GM19023 (cell line): ENCODE measurements around the gene COL2A1.

Experiments
- ATAC-seq: cut with Tn5 transposase; IDR thresholded peaks from one replicate; pipeline ENCODE4 v1.9.1; 2021; ENCODE audit warnings: mild to moderate bottlenecking, moderate library complexity; ENCODE audit not compliant: unreplicated experiment

COL2A1 gene

DNA sequence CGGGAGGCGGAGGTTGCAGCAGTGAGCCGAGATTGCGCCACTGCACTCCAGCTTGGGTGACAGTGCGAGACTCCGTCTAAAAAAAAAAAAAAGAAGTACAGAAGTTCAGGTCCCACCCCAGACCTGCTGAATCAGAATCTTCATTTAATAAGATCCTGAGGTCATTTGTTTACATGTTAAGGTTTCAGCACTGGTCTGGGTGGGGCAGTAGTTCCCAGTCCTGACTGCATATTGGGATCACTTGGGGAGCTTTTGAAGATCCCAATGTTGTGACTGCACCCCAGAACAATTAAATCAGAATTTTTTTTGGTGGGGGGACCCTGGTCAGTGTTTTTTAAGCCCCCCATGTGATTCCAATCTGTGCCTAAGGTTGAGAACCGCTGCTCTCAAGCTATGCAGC lies 11.7 kb upstream of the COL2A1 start:
- no peak for ATAC-seq

DNA sequence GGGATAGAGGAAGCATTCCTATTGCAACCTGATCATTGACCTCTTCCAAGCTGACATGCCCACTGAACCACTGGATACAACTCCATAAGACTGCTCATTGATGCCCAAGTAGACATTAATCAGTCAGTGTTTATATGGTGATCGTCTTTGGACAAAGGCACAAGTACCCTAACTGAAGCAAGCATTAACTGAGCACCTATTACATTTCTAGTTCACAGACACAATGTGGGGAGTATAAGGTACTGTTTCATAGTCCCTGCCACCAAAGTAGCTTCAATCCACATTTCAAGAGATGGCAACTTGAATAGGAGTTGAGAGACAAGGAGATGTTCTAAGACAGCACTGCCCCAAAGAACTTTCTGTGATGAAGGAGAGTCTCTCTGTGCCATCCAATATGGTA lies 10.9 kb upstream of the COL2A1 start:
- ATAC-seq = no peak

DNA sequence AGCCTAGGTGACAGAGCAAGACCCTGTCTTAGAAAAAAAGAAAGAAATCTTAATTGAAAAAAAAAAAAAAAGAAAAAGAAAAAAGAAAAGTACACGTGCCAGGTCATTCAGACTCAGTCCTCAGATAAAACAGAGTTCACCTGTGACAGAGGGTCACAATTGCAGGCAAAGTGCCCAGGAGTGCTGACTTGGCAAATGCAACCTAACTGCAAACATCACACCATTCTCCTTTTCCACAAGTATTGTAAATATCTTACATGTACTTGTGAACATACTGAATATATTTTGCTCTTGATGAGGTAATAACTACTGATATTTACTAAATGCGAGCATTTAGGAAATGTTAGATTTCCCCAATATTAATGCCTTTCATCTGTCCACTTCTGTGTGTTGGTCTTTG lies 9.0 kb upstream of the COL2A1 start:
- no peak for ATAC-seq

DNA sequence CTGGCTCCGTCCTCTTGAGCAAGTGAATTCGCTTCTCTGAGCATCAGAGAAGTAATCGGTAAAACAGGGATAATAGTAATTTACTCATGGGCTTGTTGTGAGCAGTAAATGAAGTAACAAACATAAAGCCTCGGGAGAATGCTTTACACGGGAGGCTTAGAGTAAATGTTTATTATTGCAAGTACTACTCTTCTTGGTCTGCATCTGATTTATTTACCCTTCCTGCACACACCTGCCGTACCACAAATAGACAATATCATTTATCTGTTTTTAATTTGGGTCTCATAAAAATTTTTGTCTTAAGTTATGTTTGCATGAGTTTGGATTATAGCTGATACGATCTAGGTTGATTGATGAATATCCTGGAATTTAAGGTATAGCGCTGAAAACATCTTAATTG lies 7.8 kb upstream of the COL2A1 start:
- ATAC-seq = no peak

DNA sequence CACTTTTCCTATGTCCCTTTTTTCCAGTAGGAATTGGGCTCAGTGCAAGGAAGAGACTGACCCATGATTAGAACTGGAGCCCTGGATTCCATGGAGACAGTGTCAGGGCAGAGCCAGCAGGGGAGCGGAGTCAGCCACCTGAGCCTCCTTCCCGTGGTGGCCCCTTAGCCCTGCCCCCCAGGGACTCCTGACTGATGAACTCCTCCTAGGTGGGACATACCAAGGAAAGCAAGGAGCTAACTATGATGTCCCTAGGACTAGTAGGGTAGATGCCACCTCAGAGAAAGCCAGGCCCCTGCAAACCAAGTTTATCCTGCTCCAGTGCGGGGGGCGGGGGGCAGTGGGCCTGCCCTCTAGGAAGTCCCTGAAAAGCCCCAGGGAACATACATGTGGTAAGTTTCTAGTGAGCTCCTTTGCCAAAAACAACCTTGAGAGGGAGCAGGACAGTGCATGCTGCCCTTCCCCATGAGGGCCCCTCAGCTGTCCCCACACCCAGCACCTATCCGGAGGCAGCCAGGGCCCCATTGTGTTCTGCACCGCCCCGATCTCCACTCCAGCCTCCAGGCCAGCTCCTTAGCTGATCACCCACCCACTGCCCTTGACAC lies 6.2 kb upstream of the COL2A1 start:
- ATAC-seq = no peak

DNA sequence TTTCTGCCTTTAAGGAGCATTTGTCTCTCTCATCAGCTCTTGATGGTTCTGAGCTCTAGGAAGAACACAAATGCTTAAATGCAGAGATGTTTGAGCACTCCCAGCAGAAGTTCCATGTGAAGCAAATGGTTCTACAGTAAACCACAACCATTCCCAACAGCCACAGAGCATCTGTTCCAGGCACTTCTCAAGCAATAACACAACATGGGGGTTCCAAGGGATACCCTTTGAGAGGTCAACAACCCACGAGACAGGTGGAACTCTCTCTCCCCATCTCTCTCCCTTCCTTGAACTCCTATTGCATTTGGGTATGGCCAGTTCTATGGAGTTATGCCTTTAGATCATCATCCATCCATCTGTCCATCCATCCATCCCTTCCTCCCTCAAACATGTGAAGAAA lies 5.2 kb upstream of the COL2A1 start:
- no peak for ATAC-seq

DNA sequence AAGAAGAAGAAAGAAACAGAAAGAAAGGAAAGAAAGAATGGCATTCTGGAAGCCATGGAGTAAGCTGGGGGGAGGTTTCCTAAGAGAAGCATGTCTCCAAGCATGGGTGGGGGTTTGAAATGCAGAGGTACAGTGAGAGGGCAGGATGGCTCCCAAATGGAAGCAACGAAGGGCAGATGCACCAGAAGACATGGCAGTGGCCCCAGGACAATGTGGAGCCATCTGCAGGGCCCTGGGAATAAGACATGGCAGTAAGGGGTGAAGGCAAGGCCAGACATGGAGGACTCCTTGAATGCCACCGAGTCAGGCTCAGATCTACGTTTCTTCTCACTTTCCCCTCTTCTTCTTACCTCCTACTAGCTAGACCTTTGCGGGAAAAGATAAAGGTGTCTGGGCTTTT lies 4.7 kb upstream of the COL2A1 start:
- no peak for ATAC-seq

DNA sequence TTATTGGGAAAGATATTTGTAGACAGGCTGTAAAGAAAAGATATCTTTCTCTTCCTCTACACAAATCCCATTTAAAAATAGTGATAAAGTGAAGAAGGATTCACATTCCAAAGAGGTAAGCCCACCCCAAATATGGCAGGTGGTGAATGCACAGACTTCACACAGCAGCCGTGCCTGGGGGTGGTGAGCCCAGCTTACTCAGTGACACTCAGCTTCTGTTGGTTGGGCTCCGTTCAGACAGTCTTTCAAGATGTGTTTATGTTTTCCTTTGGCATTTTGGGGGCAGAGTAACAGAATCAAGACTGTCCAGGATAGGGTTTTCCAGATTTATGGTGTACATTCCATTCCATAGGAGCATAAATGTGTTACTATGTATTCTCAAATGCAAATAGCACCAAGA lies 4.1 kb upstream of the COL2A1 start:
- ATAC-seq = no peak

DNA sequence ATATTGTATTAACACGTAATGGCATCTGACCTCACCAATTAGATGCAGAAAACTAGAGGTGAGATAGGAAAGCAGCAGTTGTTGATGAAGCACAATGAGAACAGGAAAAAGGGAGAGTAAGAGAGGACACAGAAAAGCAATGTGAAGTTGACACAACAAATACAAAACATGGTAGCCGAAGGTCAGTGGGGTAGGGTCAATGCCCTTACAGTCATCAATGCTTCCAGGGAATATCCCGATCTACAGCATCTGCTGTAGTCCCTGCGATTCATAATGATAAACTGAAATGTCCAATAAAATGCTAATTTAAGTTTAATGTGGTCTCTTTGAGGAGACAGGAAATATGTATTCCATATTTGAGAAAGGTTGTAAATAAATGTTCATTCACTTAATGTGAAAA lies 2.9 kb upstream of the COL2A1 start:
- no peak for ATAC-seq

DNA sequence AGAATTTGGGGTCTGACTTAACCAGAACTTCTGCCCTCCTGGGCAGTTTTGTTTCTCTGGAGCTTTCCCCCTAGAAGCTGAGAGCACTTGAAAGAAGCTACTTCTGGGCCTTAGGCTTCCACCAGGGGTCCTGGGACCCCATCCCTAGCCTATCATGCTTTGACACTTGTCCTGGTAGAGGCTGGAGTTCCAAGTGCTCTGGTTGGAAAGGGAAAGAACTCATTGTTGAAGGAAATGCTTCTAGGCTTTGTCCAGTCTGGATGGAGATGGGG lies 1.4 kb upstream of the COL2A1 start:
- ATAC-seq = no peak

DNA sequence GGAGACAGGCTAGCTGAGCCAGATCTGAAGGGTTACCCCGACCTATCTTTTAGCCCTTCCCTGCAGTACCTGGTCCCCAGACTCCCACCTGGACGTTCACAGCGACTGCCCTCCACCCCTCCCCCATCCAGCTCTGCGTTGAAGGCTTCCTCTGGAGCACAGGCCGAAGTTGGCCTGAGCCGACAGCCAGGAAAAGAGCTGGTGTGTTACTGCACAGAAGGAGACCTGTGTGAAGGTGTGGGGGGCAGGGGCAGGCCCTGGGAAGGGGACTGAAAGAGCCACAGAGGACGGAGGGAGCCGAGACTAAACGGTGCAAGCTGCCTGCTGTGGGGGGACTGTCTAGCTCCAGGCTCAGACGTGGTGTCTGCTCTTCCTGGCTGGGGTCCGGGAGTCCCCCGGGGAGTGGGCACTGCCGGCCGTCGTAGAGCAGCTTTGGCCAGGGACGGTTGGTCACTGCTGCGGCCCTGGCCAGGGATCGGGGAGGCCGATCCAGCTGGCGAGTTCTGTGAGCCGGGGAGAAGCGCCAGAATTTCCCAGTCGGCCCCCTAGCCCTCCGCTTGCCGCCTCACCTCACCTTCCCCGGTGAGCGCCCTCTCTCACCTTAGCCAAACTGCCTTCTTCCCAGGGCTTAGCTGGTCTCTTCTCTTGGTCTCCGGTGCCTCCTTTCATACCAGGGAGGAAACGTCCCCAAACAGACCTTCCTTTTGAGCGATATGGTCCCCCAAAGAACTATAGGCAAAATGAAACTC lies 899 bp upstream of the COL2A1 start:
- no peak for ATAC-seq

DNA sequence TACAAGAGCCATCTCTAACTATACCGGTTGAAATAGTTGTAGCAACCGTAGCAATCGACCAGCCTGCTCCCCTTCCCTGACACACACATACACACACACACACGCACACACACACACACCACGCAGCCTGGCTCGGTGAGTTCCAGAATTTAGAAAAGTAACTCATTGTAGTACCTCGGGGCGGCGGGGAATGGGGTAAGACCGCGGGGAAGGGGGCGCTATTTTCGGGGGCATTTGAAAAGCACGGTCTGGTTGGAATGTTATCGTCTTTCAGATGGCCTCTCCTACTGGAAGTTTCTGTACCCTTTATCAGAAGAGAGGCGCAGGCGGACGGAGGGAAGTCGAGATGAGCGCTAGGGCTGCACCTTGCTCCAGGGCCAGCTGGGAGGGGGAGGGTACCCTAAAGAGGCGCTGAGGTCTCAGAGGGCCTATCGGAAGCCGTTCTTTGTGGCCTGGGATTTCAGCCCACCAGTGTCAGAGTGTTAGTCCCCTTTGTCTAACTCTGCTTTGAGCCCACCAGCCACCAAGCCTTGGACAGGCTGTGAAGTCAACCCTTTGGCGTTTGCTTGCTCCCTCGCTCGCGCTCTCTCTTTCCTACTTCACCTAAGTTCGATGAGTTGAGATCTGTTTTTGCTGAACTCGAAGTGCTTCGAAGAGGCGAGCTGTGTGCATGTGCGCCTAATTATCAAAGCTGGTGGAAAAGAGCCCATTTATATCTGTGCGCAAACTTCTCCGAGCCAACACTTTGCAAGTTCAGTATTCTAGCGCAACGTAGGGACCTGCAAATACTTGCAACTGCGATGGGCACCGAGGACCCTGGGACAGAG lies 837 bp downstream of the COL2A1 start:
- no peak for ATAC-seq

DNA sequence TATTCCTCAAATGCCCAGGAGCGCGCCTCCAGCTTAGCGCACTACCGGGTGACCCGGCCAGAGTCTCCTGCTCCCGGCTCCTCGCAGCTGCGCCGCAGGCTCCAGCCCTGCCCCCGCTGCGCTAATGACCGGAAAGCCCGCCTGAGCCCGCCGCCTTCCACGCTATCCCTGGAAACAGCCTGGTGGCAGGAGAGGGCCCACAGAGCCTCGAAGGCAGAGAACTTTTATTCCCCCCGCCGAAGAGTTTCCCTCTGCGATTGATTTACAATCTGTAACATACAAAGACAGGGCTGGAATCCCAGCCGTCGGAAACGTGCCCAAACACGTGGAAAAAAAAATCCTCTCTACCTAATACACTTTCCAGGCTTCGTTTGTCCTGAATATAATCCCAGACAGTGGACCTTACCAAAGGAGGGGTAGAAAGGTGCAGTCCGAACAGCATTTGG lies 1.5 kb downstream of the COL2A1 start:
- no peak for ATAC-seq

DNA sequence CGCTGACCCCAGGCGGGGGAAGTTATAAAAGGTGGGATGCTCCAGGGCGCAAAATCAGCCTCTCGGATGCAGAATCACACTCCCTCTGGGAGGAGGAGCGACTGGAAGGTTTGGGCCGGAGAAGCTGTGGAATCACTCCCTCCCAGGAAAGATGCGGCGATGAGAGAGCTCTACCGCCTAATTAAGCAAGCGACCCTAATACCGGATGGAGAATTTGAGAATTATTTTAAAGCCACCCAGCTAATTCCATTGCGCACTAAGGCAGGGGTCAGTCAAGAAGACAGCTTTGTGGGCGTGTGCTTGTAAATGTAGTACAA lies 1.9 kb downstream of the COL2A1 start:
- no peak for ATAC-seq

DNA sequence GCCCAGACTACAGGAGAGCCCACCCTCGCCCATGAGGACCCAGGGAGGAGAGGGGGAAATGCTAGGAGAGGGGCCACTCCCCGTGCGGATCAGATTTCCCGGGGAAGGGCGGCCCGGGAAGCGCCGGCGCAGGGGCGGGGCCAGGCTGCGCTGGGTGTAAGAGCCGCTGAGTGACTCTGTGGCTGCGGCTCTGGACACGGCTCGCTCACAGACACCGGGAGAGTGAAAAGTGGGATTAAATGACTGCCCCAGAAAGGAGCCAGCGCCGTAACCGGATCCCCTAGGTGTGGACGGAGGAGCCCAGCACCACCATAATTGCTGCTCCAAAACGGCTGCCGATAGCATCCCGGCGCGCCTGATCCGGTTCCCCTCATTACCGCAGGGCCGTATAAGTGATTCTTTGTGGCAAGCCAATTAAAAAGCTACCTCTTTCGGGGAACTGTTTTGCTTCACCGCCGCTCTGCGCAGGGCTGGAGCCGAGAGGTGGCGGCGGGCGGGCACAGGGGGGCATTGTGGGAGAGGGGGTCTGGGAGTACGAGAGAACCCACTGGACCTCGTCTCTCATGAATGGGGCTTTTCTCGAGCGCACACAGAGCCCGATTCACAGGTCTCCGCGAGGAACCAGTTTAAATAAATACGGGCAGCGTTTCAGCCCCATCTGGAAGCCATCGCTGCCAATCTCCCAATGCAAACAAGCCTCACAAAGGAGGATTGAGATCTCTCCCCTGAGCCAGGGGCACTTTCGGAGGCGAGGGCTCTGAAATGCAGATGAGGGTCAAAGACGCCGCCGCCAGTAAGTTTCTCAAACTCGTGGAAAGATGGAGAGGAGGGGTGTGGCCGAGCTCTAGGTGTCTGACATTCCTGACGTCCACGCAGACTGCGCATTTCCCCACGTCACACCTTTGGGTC lies 2.5 kb downstream of the COL2A1 start:
- ATAC-seq = no peak

DNA sequence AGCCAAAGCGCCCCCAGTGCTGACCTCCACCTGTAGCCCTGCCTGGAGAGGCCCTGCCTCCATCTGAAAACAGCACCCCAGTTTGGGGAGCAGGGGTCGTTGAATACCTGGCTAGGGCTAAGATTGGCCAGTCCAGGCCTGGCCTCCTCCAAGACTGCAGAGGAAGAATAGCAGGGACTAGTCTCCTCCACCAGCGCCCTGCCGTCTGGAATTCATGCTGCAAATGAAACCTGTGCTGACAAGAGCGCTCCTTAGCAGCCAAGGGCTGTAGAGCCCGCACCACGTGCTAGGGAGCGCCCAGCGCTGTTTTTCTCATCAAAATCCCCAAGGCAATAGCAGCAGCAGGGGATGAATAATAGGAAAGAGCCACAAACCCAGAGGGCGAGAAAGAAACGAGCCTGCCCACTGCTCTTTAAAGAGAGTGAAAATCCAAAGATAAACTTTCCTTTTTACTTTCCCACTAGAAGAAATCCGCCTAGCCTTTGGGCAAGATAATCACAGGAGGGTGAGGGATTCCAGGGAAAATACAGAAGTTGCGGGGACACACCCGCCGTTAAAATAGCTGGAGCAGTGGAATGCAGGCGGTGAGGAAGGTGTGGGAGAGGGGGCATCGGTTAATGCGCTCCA lies 3.3 kb downstream of the COL2A1 start:
- no peak for ATAC-seq

DNA sequence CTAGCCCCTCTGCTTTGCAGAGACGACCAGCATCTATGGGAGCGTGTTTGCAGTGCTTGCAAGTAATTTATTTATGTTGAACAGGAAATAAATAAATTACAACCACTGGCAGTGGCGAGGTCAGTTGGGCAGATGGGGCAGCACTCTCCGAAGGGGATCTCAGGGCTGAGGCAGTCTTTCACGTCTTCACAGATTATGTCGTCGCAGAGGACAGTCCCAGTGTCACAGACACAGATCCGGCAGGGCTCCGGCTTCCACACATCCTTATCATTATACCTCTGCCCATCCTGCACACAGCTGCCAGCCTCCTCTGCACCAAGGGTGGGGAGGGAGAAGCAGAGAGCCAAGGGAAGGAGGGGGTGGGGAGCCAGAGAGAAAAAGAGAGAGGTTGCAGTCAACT lies 4.5 kb downstream of the COL2A1 start:
- no peak for ATAC-seq

DNA sequence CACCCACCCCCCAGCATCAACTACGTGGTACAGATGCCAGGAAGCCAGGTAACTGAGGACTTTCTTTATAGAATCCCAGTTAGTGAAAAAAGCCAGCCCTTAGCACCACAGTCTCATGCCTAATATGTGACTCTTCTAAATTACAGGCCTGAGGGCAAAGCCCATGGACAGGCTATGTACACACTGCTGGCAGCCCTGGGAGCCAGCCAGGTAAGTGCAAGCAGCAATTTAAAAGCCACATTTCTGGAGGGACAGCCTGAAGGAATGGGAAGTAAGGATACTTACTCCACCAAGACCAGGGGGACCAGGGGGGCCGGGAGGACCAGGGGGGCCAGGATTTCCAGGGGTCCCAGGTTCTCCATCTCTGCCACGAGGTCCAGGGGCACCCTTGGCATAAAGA lies 7.0 kb downstream of the COL2A1 start:
- ATAC-seq = no peak

DNA sequence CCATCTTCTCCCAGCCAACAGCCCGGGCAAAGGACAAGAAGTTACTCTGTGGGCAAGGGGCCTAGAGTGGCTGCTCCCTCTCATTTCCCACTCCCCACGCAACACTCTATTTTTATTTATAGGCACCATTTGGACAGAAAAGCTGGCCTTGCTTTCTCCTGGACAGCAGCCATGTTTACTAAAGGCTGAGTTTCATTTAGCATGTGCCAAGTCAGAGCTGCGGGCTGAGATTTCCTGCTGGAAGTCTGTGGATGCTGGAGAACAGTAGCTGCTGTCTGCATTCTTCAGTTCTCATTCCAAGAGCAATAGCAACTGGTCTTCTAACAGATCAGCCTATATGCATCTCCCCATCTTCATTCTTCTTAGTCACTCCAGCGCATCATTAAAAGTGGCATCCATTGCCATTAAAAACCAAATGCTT lies 8.3 kb downstream of the COL2A1 start:
- no peak for ATAC-seq

DNA sequence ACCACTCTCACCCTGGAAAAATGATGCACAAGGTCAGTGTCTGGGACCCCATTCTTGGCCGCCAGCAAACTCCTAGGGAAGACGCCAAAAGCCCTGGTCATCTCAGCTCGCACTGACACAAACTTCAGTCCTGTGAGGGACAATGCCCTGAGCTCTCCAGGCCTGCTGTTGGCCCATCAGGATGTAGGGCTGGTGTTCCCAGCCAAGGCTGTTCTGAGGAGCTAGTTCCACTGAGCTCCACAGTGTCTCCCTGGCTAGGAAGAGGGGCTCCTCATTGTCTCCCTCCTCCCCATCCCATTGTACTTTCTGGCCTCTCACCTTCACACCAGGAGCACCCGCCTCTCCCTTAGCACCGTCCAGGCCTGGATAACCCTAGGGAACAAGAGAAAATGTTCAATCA lies 10.8 kb downstream of the COL2A1 start:
- ATAC-seq = no peak

DNA sequence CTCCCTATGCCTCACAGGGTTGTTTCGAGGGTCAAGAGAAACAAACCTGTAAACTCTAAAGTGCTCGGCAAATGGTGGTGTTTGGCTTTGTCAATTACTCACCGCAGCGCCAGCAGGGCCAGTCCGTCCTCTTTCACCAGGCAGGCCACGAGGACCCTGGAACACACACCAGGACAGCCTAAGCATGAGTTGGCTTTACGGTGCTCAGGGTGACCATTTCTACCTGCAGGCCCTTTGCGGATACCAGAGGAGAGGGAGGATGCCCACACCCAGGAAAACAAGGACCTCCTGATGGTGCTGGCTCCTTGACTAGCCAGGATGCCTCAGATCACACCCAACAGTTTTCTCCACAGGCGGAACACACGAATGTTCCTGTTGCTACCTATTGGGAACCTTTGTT lies 11.5 kb downstream of the COL2A1 start:
- no peak for ATAC-seq
